Body of pancreas (tissue), 4 donors: ENCODE measurements around the gene UTP25. TPM values are rescaled to one million over a fixed set of nuclear protein-coding genes. Genes with fewer than 3 reads are reported as not detected.
"Not testable (repeated sequence)": the region's sequence is repeated elsewhere in the genome, so short reads cannot be mapped to it uniquely, and the experiment has no call there.

Source experiments
- ATAC-seq: fragments of 150-250 bp; one replicate; pipeline ENCODE4 v1.9.1; 2016
- DNase-seq, 4 donors: peaks; one replicate each; pipeline ENCODE4 v3.0.0-alpha.2; 2019
- H3K27ac ChIP-seq, 4 donors: fragments of 200-600 bp; sonication (generic); 1 replicate in 3 of 4; 2 replicates in 1 of 4; pipeline versions ENCODE4 v1.5.1 to v1.6.1; 2016 to 2019; ENCODE audit warnings: mild to moderate bottlenecking in 1 of 4, mixed read lengths in 1 of 4, moderate library complexity in 1 of 4
- H3K27me3 ChIP-seq, 2 donors: fragments of 200-600 bp; sonication (generic); one replicate each; pipeline ENCODE4 v1.6.0; 2016; ENCODE audit warnings: mild to moderate bottlenecking in 1 of 2
- H3K36me3 ChIP-seq, 2 donors: fragments of 200-600 bp; sonication (generic); replicated peaks in 1 of 2; 2 replicates each; pipeline ENCODE4 v1.5.1; 2016; ENCODE audit warnings: low read depth in 2 of 2; ENCODE audit not compliant: insufficient read depth in 1 of 2
- H3K4me1 ChIP-seq: fragments of 200-600 bp; sonication (generic); one replicate; pipeline ENCODE4 v1.6.0; 2016
- H3K4me3 ChIP-seq, 2 donors: fragments of 200-600 bp; sonication (generic); 1 replicate in 1 of 2; 2 replicates in 1 of 2; pipeline ENCODE4 v1.5.1; 2016 to 2019
- H3K9me3 ChIP-seq, 3 donors: fragments of 200-600 bp; sonication (generic); 1 replicate in 2 of 3; 2 replicates in 1 of 3; pipeline ENCODE4 v1.5.1; 2016
- CTCF ChIP-seq, 7 experiments: fragments of 450-650 bp in 4 of 7; fragments of 200-600 bp in 3 of 7; sonication (generic) in 3 of 7; IDR thresholded peaks; one replicate each; pipeline ENCODE4 v1.5.1; 2016 to 2019; ENCODE audit warnings: antibody characterized with exemption in 7 of 7
- POLR2A ChIP-seq, 3 donors: fragments of 450-650 bp; IDR thresholded peaks; one replicate each; pipeline ENCODE4 v1.6.1; 2016; ENCODE audit warnings: antibody characterized with exemption in 3 of 3, mild to moderate bottlenecking in 2 of 3
- WGBS, 2 donors: methylation state at CpG; one replicate each; pipeline ENCODE4 v1.1.5; 2017; 5-methylcytosine and 5-hydroxymethylcytosine counted together
- intact Hi-C: fragments of 100-400 bp; cut with DNase I; formaldehyde crosslinking; loops from one replicate; pipeline ENCODE4 v1.15.1; 2023
- total RNA-seq, 2 donors: library from RNA; depleted of rRNA; stranded (reverse); fragments of >200 nt; gene quantifications; one replicate each; pipeline ENCODE4 v1.1.0, GENCODE V29; 2016

UTP25 gene
- total RNA-seq, 2 donors from 2014 or later, result 2.0 to 5.7 TPM

- DNase-seq, result no peak
- Histone ChIP-seq H3K9me3 (no peaks in the 10 kb centered on the region), H3K4me3 (no peak overlapping the region), H3K27me3 (no peaks in the 10 kb centered on the region), H3K36me3 (no peaks in the 10 kb centered on the region), H3K27ac (no peak overlapping the region), H3K4me1 (no peaks in the 10 kb centered on the region)
- no peak for ATAC-seq
- 42 to 59% methylated on average over 3 of the region's 3 CpGs for WGBS, 2 donors
- TF ChIP-seq CTCF (IDR thresholded peaks at IDR 0.05), result no peak
- no peak for TF ChIP-seq POLR2A (IDR thresholded peaks at IDR 0.05)
- intact Hi-C loops, result no loop called here
Observed at GRCh38 chr1:209890641-209891330, 63.0 kb downstream of the UTP25 start.

- Histone ChIP-seq H3K27ac (no peak overlapping the region), H3K27me3 (no peaks in the 10 kb centered on the region), H3K36me3 (no peaks in the 10 kb centered on the region), H3K4me3 (no peak overlapping the region), H3K4me1 (no peaks in the 10 kb centered on the region), H3K9me3 (no peaks in the 10 kb centered on the region)
- WGBS, 2 donors, result 74 to 82% methylated on average over 6 of the region's 6 CpGs
- no peak for ATAC-seq
- no peak for DNase-seq
- intact Hi-C loops, result no loop called here
- TF ChIP-seq CTCF (IDR thresholded peaks at IDR 0.05), result no peak
- TF ChIP-seq POLR2A (IDR thresholded peaks at IDR 0.05), result no peak
Observed at GRCh38 chr1:209893751-209894150, 66.0 kb downstream of the UTP25 start.

GRCh38 chr1:209895709-209896108 is 67.9 kb downstream of the UTP25 start:
- no peak for ATAC-seq
- no peaks in the 10 kb centered on the region for H3K4me1 ChIP-seq
- 42% methylated on average over 4 of the region's 4 CpGs for WGBS, 2 donors
- TF ChIP-seq CTCF (IDR thresholded peaks at IDR 0.05), result no peak
- no peak overlapping the region for H3K27ac ChIP-seq
- intact Hi-C loops, result no loop called here
- DNase-seq, result no peak
- no peaks in the 10 kb centered on the region for H3K27me3 ChIP-seq
- no peaks in the 10 kb centered on the region for H3K9me3 ChIP-seq
- H3K4me3 ChIP-seq, result no peak overlapping the region
- no peaks in the 10 kb centered on the region for H3K36me3 ChIP-seq

GRCh38 chr1:209896346-209896745 is 68.6 kb downstream of the UTP25 start:
- no peak overlapping the region for H3K4me3 ChIP-seq
- WGBS, 2 donors, result 81 to 82% methylated on average over 4 of the region's 4 CpGs
- no peak for TF ChIP-seq POLR2A (IDR thresholded peaks at IDR 0.05)
- no peak for TF ChIP-seq CTCF (IDR thresholded peaks at IDR 0.05)
- no peaks in the 10 kb centered on the region for H3K4me1 ChIP-seq
- ATAC-seq, result no peak
- H3K27ac ChIP-seq, result no peak overlapping the region
- no peak for DNase-seq
- no peaks in the 10 kb centered on the region for H3K36me3 ChIP-seq
- no peaks in the 10 kb centered on the region for H3K9me3 ChIP-seq
- intact Hi-C loops, result no loop called here
- no peaks in the 10 kb centered on the region for H3K27me3 ChIP-seq

GRCh38 chr1:209898271-209898670 is 70.5 kb downstream of the UTP25 start:
- ATAC-seq, intact Hi-C loops, H3K36me3 ChIP-seq, H3K27ac ChIP-seq, H3K4me1 ChIP-seq, H3K9me3 ChIP-seq, DNase-seq, H3K27me3 ChIP-seq, H3K4me3 ChIP-seq: not testable (repeated sequence)
- 68 to 80% methylated on average over 6 of the region's 6 CpGs for WGBS, 2 donors

- H3K4me3 ChIP-seq, DNase-seq, H3K9me3 ChIP-seq, H3K4me1 ChIP-seq, intact Hi-C loops, H3K27ac ChIP-seq, H3K27me3 ChIP-seq, ATAC-seq, H3K36me3 ChIP-seq: not testable (repeated sequence)
- WGBS, 2 donors, result 91% methylated on average over 11 of the region's 21 CpGs; no CpG with 5 or more reads in 1 of the 2 donors
Observed at GRCh38 chr1:209898851-209899250, 71.1 kb downstream of the UTP25 start.
